Measurements from ENCODE around the gene TPD52L1.
A peak's percentile ranks its signal among the peaks of the same experiment; 100 is the strongest.
"Not testable (repeated sequence)": the region's sequence is repeated elsewhere in the genome, so short reads cannot be mapped to it uniquely, and the experiment has no call there.

Gene TPD52L1

DNA sequence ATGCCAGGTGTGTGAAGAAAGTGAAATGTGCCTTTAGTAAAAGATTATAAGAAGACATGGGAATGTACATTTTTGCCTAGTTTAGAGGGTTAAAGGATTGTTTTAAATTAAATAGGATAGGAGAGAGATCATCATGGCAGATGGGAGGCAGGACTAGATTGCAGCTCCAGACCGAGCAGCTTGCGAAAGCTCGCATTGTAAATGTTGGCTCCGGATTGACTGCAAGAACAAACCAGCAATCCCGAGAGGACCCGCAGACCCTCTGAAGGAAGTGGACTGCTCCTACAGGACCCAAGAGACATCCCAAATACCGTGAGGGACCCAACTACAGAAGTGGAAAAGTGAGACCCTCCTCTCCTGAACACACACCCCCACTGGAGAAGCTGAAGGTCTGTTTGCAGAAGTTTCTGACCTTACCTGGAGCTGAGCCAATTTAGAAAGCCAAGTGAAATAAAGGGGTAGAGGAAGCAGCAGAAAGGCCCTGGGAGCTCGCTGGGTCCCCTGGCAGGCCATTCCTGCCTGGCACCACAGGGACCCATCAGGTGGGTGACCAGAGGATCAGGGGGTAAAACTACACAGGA lies 30.0 kb upstream of the TPD52L1 start:
- Mint-ChIP-seq H3K27ac (no peak overlapping the region), H3K4me1 (no peaks in the 10 kb centered on the region), H3K27me3 (peaks cover 2% of the 10 kb centered on the region), H3K36me3 (no peaks in the 10 kb centered on the region), H3K4me3 (no peak overlapping the region), H3K9me3 (no peaks in the 10 kb centered on the region)
- no peak for DNase-seq (ENCODE audit: low spot score in 2 of 2)
- no peak for ATAC-seq (ENCODE audit: low read depth)

DNA sequence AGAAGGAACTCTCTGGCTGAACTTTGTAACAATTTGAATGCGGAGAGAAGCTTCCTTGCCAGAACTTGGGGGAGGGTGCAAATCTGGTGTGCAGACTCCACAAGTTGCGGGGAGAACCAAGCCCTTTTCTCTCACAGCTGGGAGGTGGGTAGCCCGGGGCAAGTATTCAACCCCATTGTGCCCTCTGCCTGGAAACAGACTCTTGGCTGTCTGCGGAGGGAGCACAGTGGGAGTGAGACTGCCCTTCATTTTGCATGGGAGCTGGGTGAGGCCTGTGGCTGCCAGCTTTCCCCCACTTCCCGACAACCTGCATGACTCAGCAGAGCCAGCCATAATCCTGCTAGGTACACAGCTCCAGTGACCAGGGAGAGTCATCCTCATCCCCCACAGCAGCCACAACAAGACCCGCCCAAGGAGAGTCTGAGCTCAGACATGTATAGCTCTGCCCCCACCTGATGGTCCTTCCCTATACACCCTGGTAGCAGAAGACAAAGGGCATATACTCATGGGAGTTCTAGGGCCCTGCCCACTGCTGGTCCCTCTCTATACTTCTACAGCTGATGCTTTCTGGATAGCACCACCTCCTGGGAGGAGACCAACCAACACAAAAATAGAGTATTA lies 29.4 kb upstream of the TPD52L1 start:
- Mint-ChIP-seq H3K27ac (no peak overlapping the region), H3K27me3 (peaks cover 2% of the 10 kb centered on the region), H3K4me1 (no peaks in the 10 kb centered on the region), H3K9me3 (no peaks in the 10 kb centered on the region), H3K36me3 (no peaks in the 10 kb centered on the region), H3K4me3 (no peak overlapping the region)
- ATAC-seq (ENCODE audit: low read depth) (no peak), DNase-seq (ENCODE audit: low spot score in 2 of 2) (no peak)

DNA sequence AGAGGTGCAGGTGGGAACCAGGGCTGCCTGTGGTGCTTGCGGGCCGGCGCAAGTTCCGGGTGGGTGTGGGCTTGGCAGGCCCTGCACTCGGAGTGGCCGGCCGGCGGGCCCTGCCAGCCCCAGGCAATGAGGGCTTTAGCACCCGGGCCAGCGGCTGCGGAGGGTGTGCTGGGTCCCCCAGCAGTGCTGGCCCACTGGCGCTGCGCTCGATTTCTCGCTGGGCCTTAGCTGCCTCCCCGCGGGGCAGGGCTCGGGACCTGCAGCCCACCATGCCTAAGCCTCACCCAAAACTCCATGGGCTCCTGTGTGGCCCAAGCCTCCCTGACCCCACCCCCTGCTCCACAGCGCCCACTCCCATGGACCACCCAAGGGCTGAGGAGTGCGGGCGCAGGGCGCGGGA lies 27.7 kb upstream of the TPD52L1 start:
- H3K4me1 Mint-ChIP-seq; H3K27ac Mint-ChIP-seq; H3K4me3 Mint-ChIP-seq; ATAC-seq (ENCODE audit: low read depth); DNase-seq (ENCODE audit: low spot score in 2 of 2); H3K27me3 Mint-ChIP-seq; H3K36me3 Mint-ChIP-seq; H3K9me3 Mint-ChIP-seq: not testable (repeated sequence)

DNA sequence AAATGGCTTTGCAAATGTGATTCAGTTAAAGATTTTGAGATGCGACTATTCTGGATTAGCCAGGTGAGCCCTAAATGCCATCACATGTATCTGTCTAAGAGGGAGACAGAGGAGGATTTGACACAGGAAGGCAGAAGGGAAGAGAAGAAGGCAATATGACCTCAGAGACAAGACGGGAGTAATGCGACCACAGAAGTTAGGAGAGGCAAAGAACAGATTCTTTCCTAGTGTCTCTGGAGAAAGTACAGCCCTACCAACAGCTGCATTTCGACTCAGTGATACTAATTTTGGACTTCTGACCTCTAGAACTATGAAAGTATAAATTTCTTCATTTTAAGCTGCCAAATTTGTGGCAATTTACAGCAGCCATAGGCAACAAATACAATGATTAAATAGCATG lies 24.2 kb upstream of the TPD52L1 start:
- ATAC-seq (ENCODE audit: low read depth) (no peak), DNase-seq (ENCODE audit: low spot score in 2 of 2) (no peak)
- Mint-ChIP-seq H3K27me3 (no peaks in the 10 kb centered on the region), H3K4me3 (no peak overlapping the region), H3K9me3 (no peaks in the 10 kb centered on the region), H3K4me1 (no peaks in the 10 kb centered on the region), H3K27ac (no peak overlapping the region), H3K36me3 (no peaks in the 10 kb centered on the region)

DNA sequence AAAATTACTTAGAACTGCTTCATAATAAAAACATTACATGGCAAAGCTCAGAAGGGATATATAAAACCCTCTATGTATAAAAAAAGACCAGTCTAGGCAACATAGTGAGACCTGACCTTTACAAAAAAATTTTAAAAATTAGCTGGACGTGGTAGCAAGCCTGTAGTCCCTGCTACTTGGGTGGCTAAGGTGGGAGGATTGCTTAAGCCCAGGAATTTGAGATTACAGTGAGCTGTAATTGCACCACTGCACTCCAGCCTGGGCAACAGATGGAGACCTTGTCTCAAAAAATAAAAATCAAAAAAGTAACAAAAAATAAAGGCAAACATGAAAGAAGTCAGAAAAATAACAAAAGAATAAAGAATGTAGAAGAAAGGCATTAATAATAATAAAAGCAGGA lies 21.5 kb upstream of the TPD52L1 start:
- Mint-ChIP-seq H3K36me3 (no peaks in the 10 kb centered on the region), H3K9me3 (no peaks in the 10 kb centered on the region), H3K27me3 (peaks cover 1% of the 10 kb centered on the region), H3K27ac (no peak overlapping the region), H3K4me1 (no peaks in the 10 kb centered on the region), H3K4me3 (no peak overlapping the region)
- no peak for ATAC-seq (ENCODE audit: low read depth)
- DNase-seq (ENCODE audit: low spot score in 2 of 2), result no peak

DNA sequence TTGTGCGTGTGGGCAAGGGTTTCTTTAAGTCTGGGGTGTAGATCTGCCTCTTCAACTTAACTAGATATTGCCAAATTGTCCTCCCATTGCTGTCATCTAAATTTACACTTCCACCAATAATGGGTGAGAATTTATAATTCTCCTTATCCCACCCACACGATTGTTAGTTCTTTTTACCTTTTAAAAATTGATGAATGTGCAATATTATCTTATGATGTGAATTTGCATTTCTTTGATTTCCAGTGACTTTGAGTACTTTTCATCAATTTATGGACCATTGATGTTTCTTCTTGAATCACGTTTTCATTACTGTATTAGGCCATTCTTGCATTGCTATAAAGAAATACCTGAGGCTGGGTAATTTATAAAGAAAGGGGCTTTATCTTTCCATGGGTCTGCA lies 17.2 kb upstream of the TPD52L1 start:
- Mint-ChIP-seq H3K36me3 (no peaks in the 10 kb centered on the region), H3K4me1 (no peaks in the 10 kb centered on the region), H3K4me3 (no peak overlapping the region)

DNA sequence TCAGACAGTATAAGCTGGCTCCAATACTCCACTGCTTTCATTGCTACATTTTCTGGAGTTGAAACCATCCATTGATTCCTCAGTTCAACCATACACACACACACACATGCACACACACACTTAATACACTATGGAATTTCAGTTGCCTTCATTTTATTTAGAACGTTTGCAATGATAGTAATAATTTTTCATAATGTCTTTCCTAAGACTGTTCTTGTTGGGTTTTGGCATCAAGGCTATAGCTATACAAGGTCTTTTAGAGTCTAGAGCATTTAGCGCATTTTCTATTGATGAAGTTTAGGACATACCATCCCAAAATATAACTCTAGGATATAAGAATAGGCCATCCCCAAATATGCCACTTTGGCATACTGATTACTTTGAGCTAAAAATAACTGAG lies 15.5 kb upstream of the TPD52L1 start:
- Mint-ChIP-seq H3K9me3 (no peaks in the 10 kb centered on the region), H3K27ac (no peak overlapping the region), H3K4me3 (no peak overlapping the region), H3K36me3 (no peaks in the 10 kb centered on the region), H3K4me1 (no peaks in the 10 kb centered on the region), H3K27me3 (peaks cover 1% of the 10 kb centered on the region)
- DNase-seq (ENCODE audit: low spot score in 2 of 2), result no peak
- ATAC-seq (ENCODE audit: low read depth), result no peak

More for the DNA sequence above, 17.2 kb upstream of the TPD52L1 start:
- no peak for ATAC-seq (ENCODE audit: low read depth)
- H3K27ac Mint-ChIP-seq, result no peak overlapping the region
- no peaks in the 10 kb centered on the region for H3K9me3 Mint-ChIP-seq
- no peak for DNase-seq (ENCODE audit: low spot score in 2 of 2)
- H3K27me3 Mint-ChIP-seq, result peaks cover 1% of the 10 kb centered on the region

DNA sequence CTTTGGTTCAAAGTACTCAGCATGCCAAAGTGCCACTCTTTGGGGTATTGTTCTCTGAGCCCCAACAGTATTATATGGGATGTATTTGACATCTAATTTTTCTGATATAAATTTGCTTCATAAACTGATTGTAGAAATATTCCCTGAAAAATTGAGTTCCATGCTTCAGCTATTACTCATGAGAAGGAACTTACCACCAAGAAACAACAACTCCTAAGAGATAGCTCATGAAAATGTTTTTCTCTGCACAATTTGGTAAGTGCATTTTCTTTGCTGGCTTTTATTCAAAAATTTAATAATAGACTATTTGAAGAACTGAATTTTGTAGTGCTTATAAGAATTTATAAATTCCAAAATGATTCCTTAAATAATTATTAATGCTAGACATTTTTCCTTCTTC lies 12.8 kb upstream of the TPD52L1 start:
- no peaks in the 10 kb centered on the region for H3K27me3 Mint-ChIP-seq
- no peaks in the 10 kb centered on the region for H3K36me3 Mint-ChIP-seq
- ATAC-seq (ENCODE audit: low read depth) (no peak), DNase-seq (ENCODE audit: low spot score in 2 of 2) (no peak)
- no peak overlapping the region for H3K4me3 Mint-ChIP-seq
- H3K9me3 Mint-ChIP-seq, result no peaks in the 10 kb centered on the region
- no peaks in the 10 kb centered on the region for H3K4me1 Mint-ChIP-seq
- H3K27ac Mint-ChIP-seq, result no peak overlapping the region

DNA sequence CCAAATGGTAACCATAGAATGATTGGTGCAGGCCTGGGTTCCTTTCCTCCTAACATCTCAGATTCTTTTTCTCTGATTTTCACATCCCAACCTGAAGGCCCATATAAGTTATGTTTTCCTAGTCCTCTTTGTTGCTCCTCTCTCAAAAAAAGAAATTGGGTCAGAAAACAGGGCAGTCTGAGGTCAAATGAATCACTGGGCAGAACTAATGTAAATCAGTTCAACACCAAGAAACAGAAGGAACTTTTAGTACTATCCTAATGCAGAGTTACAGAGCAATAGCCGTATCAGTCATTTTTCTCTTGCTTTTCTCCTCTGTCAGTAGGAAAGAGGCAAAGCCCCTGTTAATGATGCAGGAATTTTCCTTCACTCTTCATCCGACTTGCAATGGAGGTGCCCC lies 11.0 kb upstream of the TPD52L1 start:
- no peaks in the 10 kb centered on the region for H3K4me1 Mint-ChIP-seq
- DNase-seq (ENCODE audit: low spot score in 2 of 2) (no peak), ATAC-seq (ENCODE audit: low read depth) (no peak)
- no peaks in the 10 kb centered on the region for H3K9me3 Mint-ChIP-seq
- no peaks in the 10 kb centered on the region for H3K36me3 Mint-ChIP-seq
- no peak overlapping the region for H3K4me3 Mint-ChIP-seq
- H3K27me3 Mint-ChIP-seq, result peaks cover 2% of the 10 kb centered on the region
- H3K27ac Mint-ChIP-seq, result no peak overlapping the region

DNA sequence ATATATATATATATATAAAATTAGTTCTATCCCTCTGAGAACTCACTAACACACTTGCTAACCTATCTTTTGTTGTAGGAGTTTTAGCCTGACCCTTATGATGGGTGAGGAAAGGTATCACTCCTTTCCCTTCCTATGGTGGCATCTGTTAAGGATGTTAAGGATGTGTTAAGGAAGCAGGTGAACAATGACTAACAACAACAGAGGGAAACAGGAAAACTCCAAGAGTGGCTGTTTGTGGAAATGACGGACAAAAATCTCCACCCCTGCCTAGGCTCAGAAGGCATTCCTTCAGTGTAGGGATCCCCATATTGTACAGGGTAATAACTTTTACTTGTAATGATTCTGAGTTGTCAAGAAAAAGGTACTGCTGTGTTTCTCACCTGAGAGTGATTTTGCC lies 8.8 kb upstream of the TPD52L1 start:
- no peaks in the 10 kb centered on the region for H3K9me3 Mint-ChIP-seq
- no peak overlapping the region for H3K27ac Mint-ChIP-seq
- DNase-seq (ENCODE audit: low spot score in 2 of 2) (no peak), ATAC-seq (ENCODE audit: low read depth) (no peak)
- H3K36me3 Mint-ChIP-seq, result no peaks in the 10 kb centered on the region
- no peaks in the 10 kb centered on the region for H3K4me1 Mint-ChIP-seq
- no peak overlapping the region for H3K4me3 Mint-ChIP-seq
- H3K27me3 Mint-ChIP-seq, result peaks cover 5% of the 10 kb centered on the region

DNA sequence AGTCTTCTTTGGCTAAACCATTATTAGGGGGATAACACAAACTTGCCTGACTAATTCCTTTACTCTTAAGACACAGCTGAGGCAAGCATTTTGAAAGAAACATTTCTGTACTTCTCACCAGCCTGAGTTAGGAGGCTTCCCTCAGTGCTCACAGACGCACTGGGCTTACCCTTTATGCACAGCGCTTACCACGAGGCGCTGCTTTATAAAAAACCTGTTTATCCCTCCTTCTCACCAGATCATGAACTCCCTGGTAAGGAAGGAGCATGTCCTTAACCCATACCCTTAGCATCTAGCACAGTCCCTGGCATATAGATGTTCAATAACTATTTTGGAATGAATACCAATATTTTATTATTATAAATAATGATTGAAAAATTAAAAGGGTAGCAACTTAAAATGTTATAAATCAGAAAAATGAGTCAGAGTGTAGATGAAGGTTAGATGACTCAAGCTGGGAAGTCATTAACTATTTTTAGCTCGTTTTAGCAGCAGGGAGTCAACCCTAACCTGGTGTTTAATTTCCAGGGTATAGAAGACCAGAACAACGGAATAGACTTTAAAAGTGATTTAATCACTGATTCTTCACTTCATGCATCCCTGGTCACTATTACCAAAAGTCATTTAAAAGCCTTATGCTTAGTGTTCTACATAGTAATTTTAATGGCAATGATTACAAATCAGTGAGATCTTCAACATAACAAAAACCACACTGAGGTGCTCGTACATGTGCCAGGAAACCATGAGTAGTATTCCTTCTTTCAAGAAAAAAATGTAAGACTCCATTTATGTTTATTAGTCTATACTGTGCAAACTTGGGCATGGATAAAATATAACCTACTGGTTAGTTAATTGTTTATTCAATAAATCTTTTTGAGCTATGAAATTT lies 4.1 kb upstream of the TPD52L1 start:
- no peak overlapping the region for H3K27ac Mint-ChIP-seq
- ATAC-seq (ENCODE audit: low read depth) (no peak), DNase-seq (ENCODE audit: low spot score in 2 of 2) (no peak)
- H3K9me3 Mint-ChIP-seq, result no peaks in the 10 kb centered on the region
- H3K4me3 Mint-ChIP-seq, result no peak overlapping the region
- H3K4me1 Mint-ChIP-seq, result peaks cover under 1% of the 10 kb centered on the region
- H3K27me3 Mint-ChIP-seq, result peaks cover 10% of the 10 kb centered on the region
- H3K36me3 Mint-ChIP-seq, result no peaks in the 10 kb centered on the region

DNA sequence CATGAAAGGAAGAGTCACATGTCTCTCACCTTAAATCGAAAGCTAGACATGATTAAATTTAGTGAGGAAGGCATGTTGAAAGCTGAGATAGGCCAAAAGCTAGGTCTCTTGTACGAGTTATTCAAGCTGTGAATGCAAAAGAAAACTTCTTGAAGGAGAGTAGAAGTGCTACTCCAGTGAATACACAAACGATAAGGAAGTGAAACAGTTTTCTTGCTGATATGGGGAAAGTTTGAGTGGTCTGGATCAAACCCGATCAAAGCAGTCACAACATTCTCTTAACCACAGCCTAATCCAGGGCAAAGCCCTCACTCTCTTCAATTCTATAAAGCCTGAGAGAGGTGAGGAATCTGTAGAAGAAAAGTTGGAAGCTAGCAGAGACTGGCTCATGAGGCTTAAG lies 1.9 kb upstream of the TPD52L1 start:
- DNase-seq (ENCODE audit: low spot score in 2 of 2) (no peak), ATAC-seq (ENCODE audit: low read depth) (no peak)
- no peaks in the 10 kb centered on the region for H3K36me3 Mint-ChIP-seq
- H3K4me3 Mint-ChIP-seq, result no peak overlapping the region
- H3K27me3 Mint-ChIP-seq, result peaks cover 14% of the 10 kb centered on the region
- H3K4me1 Mint-ChIP-seq, result peaks cover 4% of the 10 kb centered on the region
- H3K27ac Mint-ChIP-seq, result no peak overlapping the region
- no peaks in the 10 kb centered on the region for H3K9me3 Mint-ChIP-seq

DNA sequence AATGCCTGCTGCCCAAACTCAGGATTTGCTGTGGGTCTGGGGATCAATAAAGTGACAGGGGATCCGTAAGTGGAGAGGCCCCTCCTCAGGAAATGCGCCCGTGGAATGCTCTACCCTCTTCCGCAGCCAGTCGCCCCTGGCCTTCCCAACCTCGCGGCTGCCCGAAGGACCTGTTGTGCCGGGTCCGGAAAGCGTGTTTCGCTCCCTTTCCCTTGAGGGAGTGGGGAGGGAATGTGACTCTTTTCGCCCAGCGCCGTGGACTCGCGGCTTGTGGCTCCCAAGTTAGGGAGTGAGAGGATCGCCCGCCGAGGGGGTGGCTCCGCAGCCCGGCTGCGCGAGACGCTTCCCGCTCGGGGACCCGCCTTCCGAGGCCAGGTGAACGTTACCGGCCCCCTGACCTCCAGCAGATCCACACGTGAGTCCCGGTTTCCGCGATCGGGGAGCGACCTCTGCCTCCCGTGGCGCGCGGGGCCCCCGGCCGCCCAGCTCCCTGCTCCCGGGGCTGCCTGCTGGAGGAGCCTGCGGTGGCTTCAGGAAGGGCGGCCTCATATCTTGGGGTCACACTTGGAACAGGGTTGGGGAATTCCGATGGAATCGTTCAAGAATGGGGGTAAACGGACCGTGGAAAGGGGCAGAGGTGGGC lies 666 bp downstream of the TPD52L1 start:
- peaks cover 2% of the 10 kb centered on the region for H3K9me3 Mint-ChIP-seq
- H3K4me3 Mint-ChIP-seq, result peak overlapping the region; percentile 66
- peaks cover 4% of the 10 kb centered on the region for H3K4me1 Mint-ChIP-seq
- ATAC-seq (ENCODE audit: low read depth) (no peak), DNase-seq (ENCODE audit: low spot score in 2 of 2) (no peak)
- H3K27ac Mint-ChIP-seq, result no peak overlapping the region
- peaks cover 11% of the 10 kb centered on the region for H3K27me3 Mint-ChIP-seq
- no peaks in the 10 kb centered on the region for H3K36me3 Mint-ChIP-seq

DNA sequence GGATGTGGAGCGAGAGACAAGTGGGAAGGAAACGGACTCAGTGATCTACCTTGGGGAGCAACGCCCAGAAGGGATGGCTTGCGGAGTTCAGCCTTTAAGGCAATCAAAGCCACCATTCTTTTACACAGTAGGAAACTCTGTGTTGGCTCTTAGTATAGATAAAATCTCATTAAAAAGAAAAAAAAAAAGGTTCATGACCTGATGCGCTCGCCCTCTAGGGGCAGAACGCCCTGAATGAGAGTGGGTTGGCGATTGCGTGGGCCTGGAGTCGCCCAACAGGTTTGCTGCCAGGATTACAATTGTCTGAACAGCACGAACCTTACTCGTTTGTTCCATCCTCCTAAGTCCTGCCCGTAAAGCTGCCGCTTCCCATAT lies 1.2 kb downstream of the TPD52L1 start:
- no peaks in the 10 kb centered on the region for H3K36me3 Mint-ChIP-seq
- peak; percentile 49 for ATAC-seq (ENCODE audit: low read depth)
- peaks cover 11% of the 10 kb centered on the region for H3K27me3 Mint-ChIP-seq

More for the DNA sequence above, 1.2 kb downstream of the TPD52L1 start:
- no peak overlapping the region for H3K27ac Mint-ChIP-seq
- peaks cover 6% of the 10 kb centered on the region for H3K9me3 Mint-ChIP-seq
- peak overlapping the region; percentile 66 for H3K4me3 Mint-ChIP-seq
- peaks cover 4% of the 10 kb centered on the region for H3K4me1 Mint-ChIP-seq
- DNase-seq (ENCODE audit: low spot score in 2 of 2), result no peak

Data from memory B cell (primary cell).